Neuronal stem cell (in vitro differentiated cells): ENCODE measurements around the gene UNC5C.

ENCODE experiments used
- DNase-seq: peaks from one replicate; pipeline ENCODE4 v3.0.0-alpha.2; 2013; ENCODE audit warnings: low spot score
- H2AFZ ChIP-seq: one replicate; pipeline ENCODE4 v1.6.1; 2013; ENCODE audit warnings: mild to moderate bottlenecking, low read length, inconsistent platforms
- H2AK5ac ChIP-seq: 2 replicates; pipeline ENCODE4 v1.6.1; 2013; ENCODE audit warnings: low read depth, mild to moderate bottlenecking, inconsistent platforms, low read length, moderate library complexity, mixed read lengths
- H2BK120ac ChIP-seq: 2 replicates; pipeline ENCODE4 v1.6.1; 2013; ENCODE audit warnings: low read depth, mild to moderate bottlenecking, inconsistent platforms, low read length, moderate library complexity, mixed read lengths
- H2BK12ac ChIP-seq: one replicate; pipeline ENCODE4 v1.6.1; 2013; ENCODE audit warnings: low read length, inconsistent platforms
- H2BK15ac ChIP-seq: 2 replicates; pipeline ENCODE4 v1.6.1; 2013; ENCODE audit warnings: mild to moderate bottlenecking, low read length, inconsistent platforms, mixed read lengths
- H2BK5ac ChIP-seq: one replicate; pipeline ENCODE4 v1.6.1; 2013; ENCODE audit warnings: inconsistent platforms, mild to moderate bottlenecking, low read length, moderate library complexity
- H3K14ac ChIP-seq: one replicate; pipeline ENCODE4 v1.6.1; 2013; ENCODE audit warnings: low read length, inconsistent platforms
- H3K18ac ChIP-seq: 2 replicates; pipeline ENCODE4 v1.6.1; 2013; ENCODE audit warnings: low read length, inconsistent platforms
- H3K23ac ChIP-seq: 2 replicates; pipeline ENCODE4 v1.6.1; 2013; ENCODE audit warnings: low read depth, mild to moderate bottlenecking, mixed read lengths, low read length, inconsistent platforms; ENCODE audit not compliant: poor library complexity
- H3K27ac ChIP-seq: replicated peaks from 3 replicates; pipeline ENCODE4 v1.5.1; 2013; ENCODE audit warnings: low read length, inconsistent platforms
- H3K27me3 ChIP-seq, 3 experiments: 2 replicates each; pipeline ENCODE4 v1.6.1; 2013; ENCODE audit warnings: low read length in 3 of 3, mild to moderate bottlenecking in 2 of 3, inconsistent platforms in 1 of 3, low read depth in 1 of 3, mixed read lengths in 1 of 3, moderate library complexity in 1 of 3; ENCODE audit not compliant: control insufficient read depth in 3 of 3, insufficient read depth in 3 of 3
- H3K36me3 ChIP-seq, 2 donors: replicated peaks in 1 of 2; 2 replicates each; pipeline ENCODE4 v1.6.1; 2013; ENCODE audit warnings: low read length in 2 of 2; ENCODE audit not compliant: control insufficient read depth in 2 of 2, insufficient read depth in 2 of 2
- H3K4ac ChIP-seq: 2 replicates; pipeline ENCODE4 v1.6.1; 2013; ENCODE audit warnings: inconsistent platforms, mild to moderate bottlenecking, low read length, moderate library complexity
- H3K4me1 ChIP-seq, 2 donors: 1 replicate in 1 of 2; 2 replicates in 1 of 2; pipeline ENCODE4 v1.6.1; 2013; ENCODE audit warnings: low read length in 2 of 2, low read depth in 1 of 2; ENCODE audit not compliant: control insufficient read depth in 2 of 2, insufficient read depth in 1 of 2
- H3K4me2 ChIP-seq: one replicate; pipeline ENCODE4 v1.6.1; 2013; ENCODE audit warnings: mild to moderate bottlenecking, low read length, inconsistent platforms; ENCODE audit not compliant: insufficient read depth, poor library complexity, severe bottlenecking
- H3K4me3 ChIP-seq, 2 donors: 2 replicates each; pipeline ENCODE4 v1.5.1; 2013; ENCODE audit warnings: low read length in 2 of 2, mild to moderate bottlenecking in 2 of 2, inconsistent platforms in 1 of 2, moderate library complexity in 1 of 2
- H3K79me1 ChIP-seq: one replicate; pipeline ENCODE4 v1.6.1; 2013; ENCODE audit warnings: low read depth, mild to moderate bottlenecking, inconsistent platforms, low read length, moderate library complexity
- H3K9ac ChIP-seq: one replicate; pipeline ENCODE4 v1.6.1; 2013; ENCODE audit warnings: mild to moderate bottlenecking, low read depth, low read length, inconsistent platforms; ENCODE audit not compliant: poor library complexity
- H3K9me3 ChIP-seq, 2 donors: replicated peaks in 1 of 2; 2 replicates each; pipeline versions ENCODE3 to v1.6.1; 2013; ENCODE audit warnings: low read length in 2 of 2, mild to moderate bottlenecking in 2 of 2, inconsistent platforms in 1 of 2, low read depth in 1 of 2, mixed read lengths in 1 of 2, moderate library complexity in 1 of 2; ENCODE audit not compliant: control insufficient read depth in 2 of 2, insufficient read depth in 1 of 2
- H4K8ac ChIP-seq: one replicate; pipeline ENCODE4 v1.6.1; 2013; ENCODE audit warnings: low read depth, mild to moderate bottlenecking, inconsistent platforms, low read length, moderate library complexity
- H4K91ac ChIP-seq: one replicate; pipeline ENCODE4 v1.6.1; 2013; ENCODE audit warnings: low read length, low read depth, mild to moderate bottlenecking, inconsistent platforms; ENCODE audit not compliant: poor library complexity
- WGBS, 2 donors: extraction: QIAGEN DNeasy Blood & Tissue Kit; methylation state at CpG; one replicate each; pipeline ENCODE4 v1.1.7; 2013; ENCODE audit warnings: missing lambda C conversion rate in 2 of 2, mixed read lengths in 1 of 2; ENCODE audit not compliant: insufficient read length in 2 of 2, insufficient replicate concordance in 1 of 2; ENCODE audit errors: extremely low coverage in 2 of 2; 5-methylcytosine and 5-hydroxymethylcytosine counted together

UNC5C gene

GRCh38 chr4:95572304-95572991 lies 23.7 kb upstream of the UNC5C start:
- Histone ChIP-seq H2AFZ (peak overlapping the region; percentile 81), H3K4me1 (peaks cover 2 to 8% of the 10 kb centered on the region in 2 donors), H2AK5ac (no peak overlapping the region), H2BK120ac (no peak overlapping the region), H3K9me3 (peaks cover 0 to 26% of the 10 kb centered on the region in 2 donors), H3K4me2 (no peak overlapping the region), H3K4me3 (no peak overlapping the region), H3K9ac (no peak overlapping the region), H3K4ac (no peak overlapping the region), H2BK12ac (no peak overlapping the region), H3K36me3 (no peaks in the 10 kb centered on the region), H4K8ac (no peak overlapping the region), H3K27me3 (no peaks in the 10 kb centered on the region), H3K14ac (no peak overlapping the region), H3K27ac (no peak overlapping the region), H3K79me1 (no peaks in the 10 kb centered on the region), H4K91ac (no peak overlapping the region), H2BK5ac (peak overlapping the region; percentile 11), H3K18ac (no peak overlapping the region), H2BK15ac (no peak overlapping the region), H3K23ac (no peak overlapping the region)
- DNase-seq: no peak
- no CpG with 5 or more reads among the region's 6 CpGs for WGBS, 2 donors

DNA sequence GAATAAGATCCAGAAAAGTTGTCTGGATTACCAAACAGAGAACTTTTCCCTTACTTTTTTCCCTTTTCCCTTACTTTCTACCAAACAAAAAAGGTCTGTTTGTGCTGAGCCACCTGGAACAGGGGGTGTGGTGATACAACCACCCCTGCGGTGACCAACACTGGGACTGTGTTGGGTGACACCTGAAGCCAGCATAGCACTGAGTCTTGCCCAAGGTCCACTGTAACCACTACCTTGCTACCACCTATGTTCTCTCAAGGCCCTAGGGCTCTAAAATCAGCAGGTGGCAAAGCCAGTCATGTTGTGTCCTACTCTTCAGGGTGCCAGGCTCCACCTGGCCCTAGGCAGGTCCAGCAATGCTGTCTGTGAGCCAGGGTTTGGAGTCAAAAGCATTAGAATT lies 22.8 kb upstream of the UNC5C start:
- Histone ChIP-seq H4K91ac (no peak overlapping the region), H3K4me1 (peaks cover 2 to 8% of the 10 kb centered on the region in 2 donors), H2BK15ac (no peak overlapping the region), H3K23ac (no peak overlapping the region), H3K27ac (no peak overlapping the region), H3K79me1 (no peaks in the 10 kb centered on the region), H2BK5ac (no peak overlapping the region), H3K4me2 (no peak overlapping the region), H3K18ac (no peak overlapping the region), H3K9ac (no peak overlapping the region), H3K27me3 (no peaks in the 10 kb centered on the region), H3K14ac (no peak overlapping the region), H3K4ac (no peak overlapping the region), H3K36me3 (no peaks in the 10 kb centered on the region), H3K9me3 (peaks cover 0 to 26% of the 10 kb centered on the region in 2 donors), H2BK120ac (no peak overlapping the region), H2AFZ (no peak overlapping the region), H2BK12ac (no peak overlapping the region), H2AK5ac (no peak overlapping the region), H3K4me3 (no peak overlapping the region), H4K8ac (no peak overlapping the region)
- no peak for DNase-seq
- WGBS, 2 donors: no CpG with 5 or more reads among the region's 1 CpG

GRCh38 chr4:95563638-95564337 lies 15.0 kb upstream of the UNC5C start:
- no peaks in the 10 kb centered on the region for H3K4me1 ChIP-seq
- no peak overlapping the region for H2BK15ac ChIP-seq
- no peak overlapping the region for H3K9ac ChIP-seq
- no peak overlapping the region for H2BK120ac ChIP-seq
- H2AK5ac ChIP-seq: no peak overlapping the region
- no peaks in the 10 kb centered on the region for H3K79me1 ChIP-seq
- no peak overlapping the region for H3K4me3 ChIP-seq
- H4K8ac ChIP-seq: no peak overlapping the region
- H3K27me3 ChIP-seq: no peaks in the 10 kb centered on the region
- no peak overlapping the region for H3K4ac ChIP-seq
- no peaks in the 10 kb centered on the region for H3K36me3 ChIP-seq
- no peak overlapping the region for H3K23ac ChIP-seq
- no peak overlapping the region for H3K27ac ChIP-seq
- no peak overlapping the region for H3K4me2 ChIP-seq
- DNase-seq: no peak
- H2BK5ac ChIP-seq: no peak overlapping the region
- no peak overlapping the region for H3K14ac ChIP-seq
- peak overlapping the region; percentile 67 for H2AFZ ChIP-seq
- H2BK12ac ChIP-seq: no peak overlapping the region
- H3K18ac ChIP-seq: no peak overlapping the region
- no CpG with 5 or more reads among the region's 2 CpGs for WGBS, 2 donors
- H4K91ac ChIP-seq: no peak overlapping the region
- peaks cover 1 to 3% of the 10 kb centered on the region in 2 donors for H3K9me3 ChIP-seq

- Histone ChIP-seq H2AK5ac (no peak overlapping the region), H3K27ac (no peak overlapping the region), H2BK12ac (no peak overlapping the region), H3K36me3 (no peaks in the 10 kb centered on the region), H3K4me1 (no peaks in the 10 kb centered on the region), H2AFZ (no peak overlapping the region), H3K18ac (no peak overlapping the region), H3K9ac (no peak overlapping the region), H3K4me2 (no peak overlapping the region), H3K4me3 (no peak overlapping the region), H3K14ac (no peak overlapping the region), H2BK5ac (no peak overlapping the region), H3K4ac (no peak overlapping the region), H4K8ac (no peak overlapping the region), H3K23ac (no peak overlapping the region), H3K79me1 (no peaks in the 10 kb centered on the region), H4K91ac (no peak overlapping the region), H3K27me3 (no peaks in the 10 kb centered on the region), H2BK120ac (no peak overlapping the region), H3K9me3 (peaks cover 1 to 3% of the 10 kb centered on the region in 2 donors), H2BK15ac (no peak overlapping the region)
- DNase-seq: no peak
- WGBS, 2 donors: no CpG with 5 or more reads among the region's 1 CpG
Observed at GRCh38 chr4:95560774-95561173, 12.0 kb upstream of the UNC5C start.
